ENCODE measurements around the gene MAP2K7. TPM values are rescaled to one million over a fixed set of nuclear protein-coding genes. Genes with fewer than 3 reads are reported as not detected.

MAP2K7 gene
- total RNA-seq, 4 donors from 2014 or later = 13.9 to 23.4 (median 17.9) TPM

DNA sequence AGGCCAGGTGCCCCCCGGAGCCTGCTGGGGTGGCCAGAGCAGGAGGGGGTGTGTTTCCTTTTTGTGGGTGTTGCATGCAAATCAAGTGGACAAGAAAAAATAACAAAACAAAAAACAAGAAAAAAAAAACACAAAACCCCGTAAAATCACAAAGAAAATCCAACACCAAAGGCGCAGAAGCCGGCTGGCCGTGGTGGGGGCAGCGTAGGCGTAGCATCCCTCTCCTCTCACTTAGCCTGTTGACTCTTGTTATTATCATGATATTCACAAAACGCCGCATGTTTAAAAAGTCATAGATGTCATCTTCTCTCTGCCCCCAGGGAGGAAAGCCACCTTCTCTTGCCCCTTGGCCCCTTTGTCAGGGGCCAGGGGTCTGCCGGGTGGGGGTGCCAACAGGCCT, 10.0 kb downstream of the MAP2K7 start:
- Histone ChIP-seq H3K4me3 (no peak overlapping the region), H3K27ac (no peak overlapping the region), H3K4me1 (peaks cover 0 to 39% (median 22%) of the 10 kb centered on the region in 3 donors), H3K27me3 (peaks cover 46% of the 10 kb centered on the region), H3K9me3 (no peaks in the 10 kb centered on the region), H3K36me3 (peaks cover 0 to 53% of the 10 kb centered on the region in 2 donors)
- no peak for ATAC-seq
- TF ChIP-seq EP300 (IDR thresholded peaks at IDR 0.05) (no peak), CTCF (IDR thresholded peaks at IDR 0.05) (no peak), POLR2A (IDR thresholded peaks at IDR 0.05) (no peak), POLR2AphosphoS5 (IDR thresholded peaks at IDR 0.05) (no peak)
- WGBS, 2 donors (ENCODE audit: low coverage in 1 of 2) = 81 to 90% methylated on average over 9 of the region's 10 CpGs

GRCh38 chr19:7914099-7914498, 10.4 kb downstream of the MAP2K7 start:
- Histone ChIP-seq H3K27ac (no peak overlapping the region), H3K9me3 (no peaks in the 10 kb centered on the region), H3K27me3 (peaks cover 50% of the 10 kb centered on the region), H3K4me1 (peaks cover 0 to 39% (median 23%) of the 10 kb centered on the region in 3 donors), H3K4me3 (no peak overlapping the region), H3K36me3 (peaks cover 0 to 49% of the 10 kb centered on the region in 2 donors)
- WGBS, 2 donors (ENCODE audit: low coverage in 1 of 2) = 35 to 50% methylated on average over 3 to 10 of the region's 12 CpGs
- ATAC-seq = no peak
- TF ChIP-seq EP300 (IDR thresholded peaks at IDR 0.05) (no peak), CTCF (IDR thresholded peaks at IDR 0.05) (no peak), POLR2A (IDR thresholded peaks at IDR 0.05) (no peak), POLR2AphosphoS5 (IDR thresholded peaks at IDR 0.05) (no peak)

GRCh38 chr19:7914598-7915045, 10.9 kb downstream of the MAP2K7 start, which contains the start of gene TGFBR3L:
Gene TGFBR3L (plus strand): TSS chr19:7914830.
- Histone ChIP-seq H3K27ac (no peak within 1 kb of the TSS), H3K36me3 (peaks cover 0 to 44% of the 10 kb centered on the region in 2 donors), H3K27me3 (peaks cover 50% of the 10 kb centered on the region), H3K9me3 (no peaks in the 10 kb centered on the region), H3K4me1 (peaks cover 0 to 42% (median 28%) of the 10 kb centered on the region in 3 donors), H3K4me3 (no peak within 1 kb of the TSS)
- TF ChIP-seq EP300 (IDR thresholded peaks at IDR 0.05) = no peak
- no peak for TF ChIP-seq POLR2A (IDR thresholded peaks at IDR 0.05)
- no peak for TF ChIP-seq POLR2AphosphoS5 (IDR thresholded peaks at IDR 0.05)
- TF ChIP-seq CTCF (IDR thresholded peaks at IDR 0.05) = no peak
- 26 to 60% methylated on average over 2 to 4 of the region's 12 CpGs for WGBS, 2 donors (ENCODE audit: low coverage in 1 of 2)
- ATAC-seq = no peak

DNA sequence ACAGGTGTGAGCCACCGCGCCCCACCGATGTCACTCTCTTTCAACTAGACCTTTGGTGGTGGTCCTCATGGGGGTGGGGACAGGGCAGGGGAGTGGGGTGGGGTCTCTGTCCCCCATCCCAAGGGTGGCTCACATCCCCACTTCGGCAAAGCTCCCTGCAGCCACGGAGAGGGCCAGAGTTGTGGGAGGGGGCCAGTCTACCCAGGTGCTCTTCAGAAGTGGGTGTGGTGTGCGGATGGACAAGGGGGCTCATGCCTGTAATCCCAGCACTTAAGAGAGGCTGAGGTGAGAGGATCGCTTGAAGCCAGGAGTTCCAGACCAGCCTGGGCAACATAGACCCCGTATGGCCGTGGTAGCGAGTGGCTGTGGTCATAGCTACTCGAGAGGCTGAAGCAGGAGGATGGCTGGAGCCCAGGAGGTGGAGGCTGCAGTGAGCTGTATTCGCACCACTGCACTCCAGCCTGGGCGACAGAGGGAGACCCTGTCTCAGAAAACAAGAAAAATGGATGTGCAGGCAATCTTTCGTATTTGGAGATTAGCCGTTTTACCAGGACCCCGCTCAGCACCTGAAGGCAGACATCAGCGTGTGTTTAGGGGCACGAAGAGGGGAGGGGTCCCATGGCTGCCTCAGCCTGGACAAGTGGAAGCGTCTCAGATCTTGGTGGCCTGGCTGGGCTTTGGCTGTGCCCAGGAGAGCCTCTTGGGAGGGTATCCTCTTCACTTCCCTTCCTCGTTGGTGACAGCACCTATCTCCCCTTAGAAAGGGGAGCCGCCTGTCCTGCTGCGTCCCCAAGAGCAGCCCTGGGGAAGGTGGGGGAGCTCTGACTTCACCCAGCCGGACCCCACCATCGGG, 11.8 kb downstream of the MAP2K7 start:
- Histone ChIP-seq H3K27me3 (peaks cover 50% of the 10 kb centered on the region), H3K27ac (peak overlapping the region in 2 of 4 donors; percentile 94 to 97), H3K4me3 (peak overlapping the region in 1 of 2 donors; percentile 53), H3K4me1 (peaks cover 0 to 47% (median 31%) of the 10 kb centered on the region in 3 donors), H3K9me3 (no peaks in the 10 kb centered on the region), H3K36me3 (peaks cover 0 to 35% of the 10 kb centered on the region in 2 donors)
- ATAC-seq = no peak
- WGBS, 2 donors (ENCODE audit: low coverage in 1 of 2) = 43 to 52% methylated on average over 5 to 11 of the region's 24 CpGs
- TF ChIP-seq EP300 (IDR thresholded peaks at IDR 0.05) = no peak
- TF ChIP-seq CTCF (IDR thresholded peaks at IDR 0.05) = no peak
- no peak for TF ChIP-seq POLR2AphosphoS5 (IDR thresholded peaks at IDR 0.05)
- no peak for TF ChIP-seq POLR2A (IDR thresholded peaks at IDR 0.05)

All from gastroesophageal sphincter (tissue), 4 donors.